Astrocyte (in vitro differentiated cells and primary cell): ENCODE results near the gene SLC24A5.

Experiments used
- EZH2 ChIP-seq: IDR thresholded peaks from 2 replicates; pipeline ENCODE4 v1.6.1; 2012; ENCODE audit warnings: mild to moderate bottlenecking, low read length, inconsistent platforms; ENCODE audit not compliant: insufficient read depth
- TF ChIP-seq, protein P1 (sequence below): IDR thresholded peaks from 2 replicates; pipeline ENCODE4 v1.5.1; 2011; ENCODE audit warnings: low read depth, mild to moderate bottlenecking, inconsistent platforms, low read length, moderate library complexity; ENCODE audit not compliant: insufficient read depth

DNA sequence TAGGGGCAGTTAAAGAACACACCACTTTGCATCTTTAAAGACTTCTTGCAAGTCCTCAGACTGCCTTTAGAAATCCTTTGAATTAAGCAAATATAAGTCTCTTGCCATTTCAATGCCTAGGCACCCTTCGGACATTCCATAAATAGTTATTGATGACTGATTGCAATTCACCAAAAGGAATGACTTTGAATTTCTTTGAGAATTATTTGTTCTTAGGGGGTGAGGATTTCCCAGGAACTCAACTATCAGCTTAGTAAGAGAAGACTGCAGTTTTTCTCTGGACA lies 57.8 kb downstream of the SLC24A5 start:
- TF ChIP-seq, protein P1, sequence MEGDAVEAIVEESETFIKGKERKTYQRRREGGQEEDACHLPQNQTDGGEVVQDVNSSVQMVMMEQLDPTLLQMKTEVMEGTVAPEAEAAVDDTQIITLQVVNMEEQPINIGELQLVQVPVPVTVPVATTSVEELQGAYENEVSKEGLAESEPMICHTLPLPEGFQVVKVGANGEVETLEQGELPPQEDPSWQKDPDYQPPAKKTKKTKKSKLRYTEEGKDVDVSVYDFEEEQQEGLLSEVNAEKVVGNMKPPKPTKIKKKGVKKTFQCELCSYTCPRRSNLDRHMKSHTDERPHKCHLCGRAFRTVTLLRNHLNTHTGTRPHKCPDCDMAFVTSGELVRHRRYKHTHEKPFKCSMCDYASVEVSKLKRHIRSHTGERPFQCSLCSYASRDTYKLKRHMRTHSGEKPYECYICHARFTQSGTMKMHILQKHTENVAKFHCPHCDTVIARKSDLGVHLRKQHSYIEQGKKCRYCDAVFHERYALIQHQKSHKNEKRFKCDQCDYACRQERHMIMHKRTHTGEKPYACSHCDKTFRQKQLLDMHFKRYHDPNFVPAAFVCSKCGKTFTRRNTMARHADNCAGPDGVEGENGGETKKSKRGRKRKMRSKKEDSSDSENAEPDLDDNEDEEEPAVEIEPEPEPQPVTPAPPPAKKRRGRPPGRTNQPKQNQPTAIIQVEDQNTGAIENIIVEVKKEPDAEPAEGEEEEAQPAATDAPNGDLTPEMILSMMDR, result no peak
- no peak for TF ChIP-seq EZH2
